ENCODE results near the gene PHF21B.
"Not testable (repeated sequence)": the region's sequence is repeated elsewhere in the genome, so short reads cannot be mapped to it uniquely, and the experiment has no call there.

Gene PHF21B

DNA sequence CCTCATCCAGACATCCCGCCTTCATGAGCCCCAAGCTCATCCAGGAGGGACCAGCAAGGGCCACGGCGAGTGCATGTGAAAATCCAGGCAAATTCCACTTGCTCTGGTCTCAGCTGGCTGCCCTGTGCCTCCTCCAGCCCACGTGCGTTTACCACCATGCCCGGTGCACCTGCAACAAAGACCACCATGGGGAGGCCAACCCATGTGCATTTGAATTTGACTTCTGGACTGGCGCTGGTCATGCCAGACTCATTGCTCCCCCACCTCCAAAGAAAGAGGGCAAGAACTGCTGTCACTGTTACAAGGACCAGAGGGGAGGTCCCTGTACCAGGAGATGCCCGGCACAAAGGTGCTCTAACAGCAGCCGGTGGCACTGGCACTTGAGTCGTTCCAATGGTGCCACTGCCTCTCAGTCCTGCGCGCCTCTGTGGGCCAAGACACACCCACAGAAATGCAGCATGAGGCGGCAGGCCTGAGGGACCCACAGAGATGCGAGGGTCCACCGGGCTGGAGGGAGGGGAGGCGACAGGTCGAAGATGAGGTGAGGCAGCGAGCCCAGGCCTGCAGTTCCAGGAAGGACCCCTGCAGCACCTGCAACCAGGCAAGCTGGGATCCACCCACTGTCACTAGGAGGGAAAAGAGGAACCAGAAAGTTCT, 80.3 kb downstream of the PHF21B start:
- Histone ChIP-seq H3K9ac (ENCODE audit: low read length) (no peak overlapping the region), H3K27ac (ENCODE audit: low read length) (no peak overlapping the region), H3K36me3 (ENCODE audit: control insufficient read depth, low read depth, low read length) (peaks cover 3% of the 10 kb centered on the region), H3K4me1 (ENCODE audit: control insufficient read depth, low read depth, low read length) (no peaks in the 10 kb centered on the region), H3K9me3 (ENCODE audit: control insufficient read depth, low read depth, low read length) (no peaks in the 10 kb centered on the region), H3K27me3 (ENCODE audit: control insufficient read depth, insufficient read depth, low read length) (no peaks in the 10 kb centered on the region), H3K4me3 (ENCODE audit: low read length) (no peak overlapping the region)

DNA sequence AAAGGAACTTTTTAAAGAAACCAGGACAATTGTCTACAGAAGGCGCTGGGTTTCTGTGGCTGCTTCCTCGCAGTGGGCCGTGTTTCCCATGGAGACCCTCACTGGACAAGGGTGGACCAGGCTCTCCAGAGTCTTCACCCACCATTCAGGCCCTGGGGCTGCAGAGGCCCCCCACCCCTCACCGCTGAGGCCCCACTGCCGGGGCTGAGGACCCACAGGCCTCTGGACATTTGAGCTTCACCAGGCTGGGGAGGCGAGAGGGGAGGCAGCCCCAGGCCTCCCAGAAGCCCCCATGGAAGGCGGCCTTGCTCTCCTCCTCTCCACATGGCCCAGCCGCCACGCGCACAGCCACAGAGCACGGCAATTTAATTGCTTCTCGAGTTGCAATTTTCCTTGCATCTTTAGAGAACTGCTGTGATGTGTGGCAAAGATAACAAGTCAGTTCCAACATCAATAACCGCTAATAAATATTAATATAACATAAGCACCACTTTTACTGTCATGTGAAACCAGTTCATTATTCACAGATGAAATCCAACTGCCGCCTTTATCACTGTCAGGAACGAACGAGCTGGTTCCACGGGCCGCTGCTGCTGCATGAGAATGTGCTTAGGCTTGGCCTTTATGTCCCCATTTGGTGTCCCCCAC, 81.0 kb downstream of the PHF21B start:
- Histone ChIP-seq H3K9ac (ENCODE audit: low read length) (no peak overlapping the region), H3K27me3 (ENCODE audit: control insufficient read depth, insufficient read depth, low read length) (no peaks in the 10 kb centered on the region), H3K4me3 (ENCODE audit: low read length) (no peak overlapping the region), H3K9me3 (ENCODE audit: control insufficient read depth, low read depth, low read length) (no peaks in the 10 kb centered on the region), H3K36me3 (ENCODE audit: control insufficient read depth, low read depth, low read length) (peaks cover 3% of the 10 kb centered on the region), H3K4me1 (ENCODE audit: control insufficient read depth, low read depth, low read length) (no peaks in the 10 kb centered on the region), H3K27ac (ENCODE audit: low read length) (no peak overlapping the region)

- Histone ChIP-seq H3K4me3 (ENCODE audit: low read length) (no peak overlapping the region), H3K36me3 (ENCODE audit: control insufficient read depth, low read depth, low read length) (peaks cover 3% of the 10 kb centered on the region), H3K27me3 (ENCODE audit: control insufficient read depth, insufficient read depth, low read length) (no peaks in the 10 kb centered on the region), H3K9me3 (ENCODE audit: control insufficient read depth, low read depth, low read length) (no peaks in the 10 kb centered on the region), H3K4me1 (ENCODE audit: control insufficient read depth, low read depth, low read length) (no peaks in the 10 kb centered on the region), H3K27ac (ENCODE audit: low read length) (no peak overlapping the region), H3K9ac (ENCODE audit: low read length) (no peak overlapping the region)
These were observed 81.7 kb downstream of the PHF21B start for GRCh38 chr22:44928136-44928463.

GRCh38 chr22:44927463-44928135, 82.2 kb downstream of the PHF21B start:
- H3K4me3 ChIP-seq (ENCODE audit: low read length): no peak overlapping the region
- H3K27me3 ChIP-seq (ENCODE audit: control insufficient read depth, insufficient read depth, low read length): no peaks in the 10 kb centered on the region
- H3K9me3 ChIP-seq (ENCODE audit: control insufficient read depth, low read depth, low read length): no peaks in the 10 kb centered on the region
- H3K4me1 ChIP-seq (ENCODE audit: control insufficient read depth, low read depth, low read length): no peaks in the 10 kb centered on the region
- H3K9ac ChIP-seq (ENCODE audit: low read length): no peak overlapping the region
- H3K36me3 ChIP-seq (ENCODE audit: control insufficient read depth, low read depth, low read length): peaks cover 3% of the 10 kb centered on the region
- no peak overlapping the region for H3K27ac ChIP-seq (ENCODE audit: low read length)

GRCh38 chr22:44926491-44927415, 83.1 kb downstream of the PHF21B start:
- no peaks in the 10 kb centered on the region for H3K4me1 ChIP-seq (ENCODE audit: control insufficient read depth, low read depth, low read length)
- H3K36me3 ChIP-seq (ENCODE audit: control insufficient read depth, low read depth, low read length): peaks cover 3% of the 10 kb centered on the region
- no peak overlapping the region for H3K27ac ChIP-seq (ENCODE audit: low read length)
- no peak overlapping the region for H3K9ac ChIP-seq (ENCODE audit: low read length)
- no peak overlapping the region for H3K4me3 ChIP-seq (ENCODE audit: low read length)
- no peaks in the 10 kb centered on the region for H3K27me3 ChIP-seq (ENCODE audit: control insufficient read depth, insufficient read depth, low read length)
- no peaks in the 10 kb centered on the region for H3K9me3 ChIP-seq (ENCODE audit: control insufficient read depth, low read depth, low read length)

DNA sequence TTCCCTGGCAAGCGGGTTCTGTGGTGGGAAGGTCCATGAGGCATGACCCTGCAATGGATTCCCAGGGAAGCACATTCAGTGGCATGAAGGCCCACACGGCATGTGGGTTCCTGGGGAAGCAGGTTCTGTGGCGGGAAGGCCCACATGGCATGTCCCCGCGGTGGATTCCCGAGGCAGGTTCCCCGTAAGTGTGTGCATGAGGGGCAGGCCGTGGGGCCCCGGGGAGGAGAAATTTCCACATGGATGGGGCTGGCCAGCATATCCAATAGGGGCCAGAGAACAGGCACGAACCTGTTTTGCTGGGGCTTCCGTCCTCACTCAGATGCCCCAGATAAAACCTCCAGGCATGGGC, 83.7 kb downstream of the PHF21B start:
- Histone ChIP-seq H3K36me3 (ENCODE audit: control insufficient read depth, low read depth, low read length) (peaks cover 3% of the 10 kb centered on the region), H3K4me3 (ENCODE audit: low read length) (no peak overlapping the region), H3K4me1 (ENCODE audit: control insufficient read depth, low read depth, low read length) (no peaks in the 10 kb centered on the region), H3K9me3 (ENCODE audit: control insufficient read depth, low read depth, low read length) (no peaks in the 10 kb centered on the region), H3K9ac (ENCODE audit: low read length) (no peak overlapping the region), H3K27me3 (ENCODE audit: control insufficient read depth, insufficient read depth, low read length) (no peaks in the 10 kb centered on the region), H3K27ac (ENCODE audit: low read length) (no peak overlapping the region)

DNA sequence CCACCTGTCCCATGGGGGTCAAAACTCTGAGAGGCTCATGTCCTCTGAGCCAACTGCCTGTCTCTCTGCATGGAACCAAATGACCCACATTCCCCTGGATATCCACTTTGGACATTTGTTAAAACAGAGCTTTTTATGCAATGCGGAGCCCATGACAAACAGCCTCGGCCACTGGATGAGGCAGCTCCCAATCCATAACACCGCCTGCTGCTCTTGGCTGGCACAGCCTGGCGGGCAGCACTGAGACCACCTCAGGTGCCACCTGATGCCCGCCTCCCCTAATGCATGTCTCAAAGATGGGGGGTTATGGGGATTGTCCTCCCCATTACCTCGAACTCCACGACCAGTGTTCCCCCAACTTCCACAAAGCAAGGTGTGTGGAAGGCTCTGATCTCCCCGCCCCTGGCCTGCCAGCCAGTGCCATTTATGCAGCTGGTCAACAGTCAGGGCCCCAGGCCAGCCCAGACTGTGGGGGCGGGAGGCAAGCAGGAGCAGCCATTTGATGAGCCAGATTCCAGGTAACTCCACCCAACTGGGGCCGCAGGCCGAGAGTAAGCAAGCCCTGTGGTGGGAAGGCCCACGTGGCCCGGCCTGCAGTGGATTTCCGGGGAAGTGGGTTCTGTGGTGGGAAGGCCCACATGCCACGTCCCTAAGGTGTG, 84.2 kb downstream of the PHF21B start:
- Histone ChIP-seq H3K27ac (ENCODE audit: low read length) (no peak overlapping the region), H3K4me3 (ENCODE audit: low read length) (no peak overlapping the region), H3K27me3 (ENCODE audit: control insufficient read depth, insufficient read depth, low read length) (no peaks in the 10 kb centered on the region), H3K9me3 (ENCODE audit: control insufficient read depth, low read depth, low read length) (no peaks in the 10 kb centered on the region), H3K4me1 (ENCODE audit: control insufficient read depth, low read depth, low read length) (no peaks in the 10 kb centered on the region), H3K36me3 (ENCODE audit: control insufficient read depth, low read depth, low read length) (peaks cover 3% of the 10 kb centered on the region), H3K9ac (ENCODE audit: low read length) (no peak overlapping the region)

DNA sequence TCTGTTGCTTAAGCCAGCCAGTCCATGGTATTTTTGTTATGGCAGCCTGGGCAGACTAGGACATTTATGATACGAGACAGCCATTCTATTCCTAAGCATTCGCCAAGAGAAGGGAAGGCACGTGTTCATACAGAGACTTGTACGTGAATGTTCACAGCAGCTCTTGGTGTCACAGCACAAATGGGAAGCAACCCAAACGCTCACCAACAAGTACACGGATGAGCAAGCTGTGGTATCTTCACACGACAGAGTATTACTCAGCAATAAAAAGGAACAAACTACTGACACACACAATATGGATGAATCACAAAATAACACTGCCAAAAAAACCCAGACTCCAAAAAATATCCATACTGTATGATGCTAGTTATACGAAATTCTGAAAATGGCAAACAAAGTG, 85.1 kb downstream of the PHF21B start:
- Histone ChIP-seq H3K4me3 (ENCODE audit: low read length) (no peak overlapping the region), H3K9me3 (ENCODE audit: control insufficient read depth, low read depth, low read length) (no peaks in the 10 kb centered on the region), H3K36me3 (ENCODE audit: control insufficient read depth, low read depth, low read length) (peaks cover 3% of the 10 kb centered on the region), H3K4me1 (ENCODE audit: control insufficient read depth, low read depth, low read length) (no peaks in the 10 kb centered on the region), H3K9ac (ENCODE audit: low read length) (no peak overlapping the region), H3K27ac (ENCODE audit: low read length) (no peak overlapping the region), H3K27me3 (ENCODE audit: control insufficient read depth, insufficient read depth, low read length) (no peaks in the 10 kb centered on the region)

DNA sequence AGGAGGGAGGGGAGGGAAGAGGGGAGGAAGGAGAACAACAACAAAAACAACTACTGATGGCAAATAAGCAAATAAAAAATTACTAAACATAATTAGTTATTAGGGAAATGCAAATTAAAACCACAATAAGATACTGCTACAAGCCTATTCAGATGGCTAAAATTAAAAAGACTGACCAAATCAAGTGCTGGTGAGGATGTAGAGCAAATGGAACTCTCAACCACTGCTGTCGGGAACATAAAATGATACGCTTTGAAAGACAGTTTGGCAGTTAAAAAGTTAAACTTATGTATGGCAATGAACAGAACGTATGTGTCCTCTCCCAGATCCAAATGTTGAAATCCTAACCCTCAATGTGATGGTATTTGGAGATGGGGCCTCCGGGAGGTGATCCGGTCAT, 85.7 kb downstream of the PHF21B start:
- Histone ChIP-seq H3K4me1 (ENCODE audit: control insufficient read depth, low read depth, low read length) (no peaks in the 10 kb centered on the region), H3K9me3 (ENCODE audit: control insufficient read depth, low read depth, low read length) (no peaks in the 10 kb centered on the region), H3K27ac (ENCODE audit: low read length) (no peak overlapping the region), H3K9ac (ENCODE audit: low read length) (no peak overlapping the region), H3K27me3 (ENCODE audit: control insufficient read depth, insufficient read depth, low read length) (no peaks in the 10 kb centered on the region), H3K4me3 (ENCODE audit: low read length) (no peak overlapping the region), H3K36me3 (ENCODE audit: control insufficient read depth, low read depth, low read length) (no peaks in the 10 kb centered on the region)

DNA sequence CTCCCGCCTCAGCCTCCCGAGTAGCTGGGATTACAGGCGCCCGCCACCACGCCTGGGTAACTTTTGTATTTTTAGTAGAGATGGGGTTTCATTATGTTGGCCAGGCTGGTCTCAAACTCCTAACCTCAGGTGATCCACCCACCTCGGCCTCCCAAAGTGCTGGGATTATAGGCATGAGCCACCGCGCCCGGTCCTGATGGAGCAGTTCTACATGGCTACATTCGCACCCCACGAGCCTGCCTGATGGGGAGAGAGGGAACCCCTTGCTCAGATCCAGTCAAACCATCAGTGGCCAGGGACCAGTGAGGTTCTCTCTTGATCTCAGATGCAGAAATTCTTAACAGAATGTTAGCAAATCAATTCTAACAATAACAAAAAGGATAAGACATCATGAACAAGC, 88.0 kb downstream of the PHF21B start:
- not testable (repeated sequence) for H3K4me1 ChIP-seq (ENCODE audit: control insufficient read depth, low read depth, low read length); H3K27me3 ChIP-seq (ENCODE audit: control insufficient read depth, insufficient read depth, low read length); H3K9me3 ChIP-seq (ENCODE audit: control insufficient read depth, low read depth, low read length); H3K27ac ChIP-seq (ENCODE audit: low read length); H3K9ac ChIP-seq (ENCODE audit: low read length); H3K4me3 ChIP-seq (ENCODE audit: low read length); H3K36me3 ChIP-seq (ENCODE audit: control insufficient read depth, low read depth, low read length)

DNA sequence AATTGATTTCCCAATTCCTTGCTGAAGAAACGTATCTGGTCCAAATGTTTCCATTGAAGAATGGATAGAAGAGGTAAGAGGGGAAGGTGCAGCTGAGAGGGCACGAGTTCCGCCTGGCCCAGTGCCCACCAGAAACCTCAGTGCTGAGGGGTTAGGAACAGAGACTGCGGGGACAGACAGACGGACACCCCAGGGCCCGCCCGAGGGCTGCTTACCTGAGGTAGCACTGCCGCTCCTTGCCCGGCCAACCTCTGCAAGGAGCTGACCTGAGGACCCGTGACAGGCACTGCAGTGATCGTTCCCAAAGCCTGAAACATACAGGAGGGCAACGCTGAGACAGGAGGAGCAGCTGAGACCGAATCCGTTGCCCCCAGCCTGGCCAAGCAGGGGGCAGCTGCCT, 89.6 kb downstream of the PHF21B start:
- Histone ChIP-seq H3K27ac (ENCODE audit: low read length) (no peak overlapping the region), H3K4me3 (ENCODE audit: low read length) (no peak overlapping the region), H3K27me3 (ENCODE audit: control insufficient read depth, insufficient read depth, low read length) (no peaks in the 10 kb centered on the region), H3K36me3 (ENCODE audit: control insufficient read depth, low read depth, low read length) (peaks cover 11% of the 10 kb centered on the region), H3K4me1 (ENCODE audit: control insufficient read depth, low read depth, low read length) (no peaks in the 10 kb centered on the region), H3K9me3 (ENCODE audit: control insufficient read depth, low read depth, low read length) (no peaks in the 10 kb centered on the region), H3K9ac (ENCODE audit: low read length) (no peak overlapping the region)
